Fibroblast of villous mesenchyme (primary cell): ENCODE measurements around the gene ARHGAP12. TPM values are rescaled to one million over a fixed set of nuclear protein-coding genes. Genes with fewer than 3 reads are reported as not detected.

Experiments
- DNase-seq: peaks from one replicate; pipeline ENCODE4 v3.0.0-alpha.2; 2010; ENCODE audit warnings: low read depth
- H3K4me3 ChIP-seq: 2 replicates; pipeline ENCODE4 v1.5.1; 2011; ENCODE audit warnings: low read depth, mild to moderate bottlenecking, low read length
- total RNA-seq: library from RNA; depleted of rRNA; stranded (reverse); fragments of >200 nt; gene quantifications from 2 replicates; pipeline ENCODE4 v1.2.3, GENCODE V29; 2012
- TF ChIP-seq, protein P1 (sequence below): IDR thresholded peaks from 2 replicates; pipeline ENCODE4 v1.5.1; 2012; ENCODE audit warnings: low read depth, mild to moderate bottlenecking, low read length; ENCODE audit not compliant: insufficient read depth

Gene ARHGAP12
- total RNA-seq, 1 donor, result 57.0 TPM

DNA sequence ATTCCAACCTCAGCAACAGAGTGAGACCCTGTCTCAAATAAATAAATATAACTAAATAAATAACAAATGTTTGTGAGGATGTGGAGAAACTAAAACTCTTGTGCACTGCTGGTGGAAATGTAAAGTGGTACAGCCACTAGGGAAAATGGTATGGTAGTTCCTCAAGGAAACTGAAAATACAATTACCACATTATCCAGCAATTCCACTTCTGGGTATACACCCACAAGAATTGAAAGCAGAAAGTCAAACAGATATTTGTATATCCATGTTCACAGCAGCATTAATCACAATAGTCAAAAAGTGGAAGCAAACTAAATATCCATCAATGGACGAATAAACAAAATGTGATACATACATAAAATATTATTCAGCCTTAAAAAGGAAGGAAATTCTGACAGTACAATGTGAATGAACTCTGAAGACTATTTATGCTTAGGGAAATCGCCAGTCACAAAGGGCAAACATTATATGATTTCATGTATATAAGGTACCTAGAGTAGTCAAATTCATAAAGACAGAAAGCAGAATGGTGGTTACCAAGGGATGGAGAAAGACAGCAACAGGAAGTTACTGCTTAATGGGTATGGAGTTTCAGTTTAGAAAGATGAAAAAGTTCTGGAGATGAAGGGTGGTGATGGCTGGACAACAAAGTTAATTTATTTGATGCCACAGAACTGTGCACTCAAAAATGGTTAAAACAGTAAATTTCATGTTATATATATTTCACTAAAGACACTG lies 9.8 kb downstream of the ARHGAP12 start:
- H3K4me3 ChIP-seq, result no peak overlapping the region
- TF ChIP-seq, protein P1, sequence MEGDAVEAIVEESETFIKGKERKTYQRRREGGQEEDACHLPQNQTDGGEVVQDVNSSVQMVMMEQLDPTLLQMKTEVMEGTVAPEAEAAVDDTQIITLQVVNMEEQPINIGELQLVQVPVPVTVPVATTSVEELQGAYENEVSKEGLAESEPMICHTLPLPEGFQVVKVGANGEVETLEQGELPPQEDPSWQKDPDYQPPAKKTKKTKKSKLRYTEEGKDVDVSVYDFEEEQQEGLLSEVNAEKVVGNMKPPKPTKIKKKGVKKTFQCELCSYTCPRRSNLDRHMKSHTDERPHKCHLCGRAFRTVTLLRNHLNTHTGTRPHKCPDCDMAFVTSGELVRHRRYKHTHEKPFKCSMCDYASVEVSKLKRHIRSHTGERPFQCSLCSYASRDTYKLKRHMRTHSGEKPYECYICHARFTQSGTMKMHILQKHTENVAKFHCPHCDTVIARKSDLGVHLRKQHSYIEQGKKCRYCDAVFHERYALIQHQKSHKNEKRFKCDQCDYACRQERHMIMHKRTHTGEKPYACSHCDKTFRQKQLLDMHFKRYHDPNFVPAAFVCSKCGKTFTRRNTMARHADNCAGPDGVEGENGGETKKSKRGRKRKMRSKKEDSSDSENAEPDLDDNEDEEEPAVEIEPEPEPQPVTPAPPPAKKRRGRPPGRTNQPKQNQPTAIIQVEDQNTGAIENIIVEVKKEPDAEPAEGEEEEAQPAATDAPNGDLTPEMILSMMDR, result no peak
- DNase-seq, result no peak

DNA sequence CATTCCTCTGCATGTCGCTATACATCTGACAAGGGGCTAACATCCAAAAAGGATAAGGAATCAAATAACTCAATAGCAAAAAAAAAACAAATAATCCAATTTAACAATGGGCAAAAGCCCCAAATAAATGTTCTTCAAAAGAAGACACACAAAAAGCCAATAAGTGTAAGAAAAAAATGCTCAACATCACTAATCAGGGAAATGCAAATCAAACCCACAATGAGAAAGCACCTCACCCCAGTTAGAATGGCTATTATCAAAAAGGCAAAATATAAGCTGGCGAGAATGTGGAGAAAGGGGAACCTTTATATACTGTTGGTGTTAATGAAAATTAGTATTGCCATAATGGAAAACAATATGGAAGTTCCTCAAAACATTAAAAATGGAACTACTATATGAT lies 14.3 kb downstream of the ARHGAP12 start:
- H3K4me3 ChIP-seq, result no peak overlapping the region
- TF ChIP-seq, protein P1, result no peak
- no peak for DNase-seq

DNA sequence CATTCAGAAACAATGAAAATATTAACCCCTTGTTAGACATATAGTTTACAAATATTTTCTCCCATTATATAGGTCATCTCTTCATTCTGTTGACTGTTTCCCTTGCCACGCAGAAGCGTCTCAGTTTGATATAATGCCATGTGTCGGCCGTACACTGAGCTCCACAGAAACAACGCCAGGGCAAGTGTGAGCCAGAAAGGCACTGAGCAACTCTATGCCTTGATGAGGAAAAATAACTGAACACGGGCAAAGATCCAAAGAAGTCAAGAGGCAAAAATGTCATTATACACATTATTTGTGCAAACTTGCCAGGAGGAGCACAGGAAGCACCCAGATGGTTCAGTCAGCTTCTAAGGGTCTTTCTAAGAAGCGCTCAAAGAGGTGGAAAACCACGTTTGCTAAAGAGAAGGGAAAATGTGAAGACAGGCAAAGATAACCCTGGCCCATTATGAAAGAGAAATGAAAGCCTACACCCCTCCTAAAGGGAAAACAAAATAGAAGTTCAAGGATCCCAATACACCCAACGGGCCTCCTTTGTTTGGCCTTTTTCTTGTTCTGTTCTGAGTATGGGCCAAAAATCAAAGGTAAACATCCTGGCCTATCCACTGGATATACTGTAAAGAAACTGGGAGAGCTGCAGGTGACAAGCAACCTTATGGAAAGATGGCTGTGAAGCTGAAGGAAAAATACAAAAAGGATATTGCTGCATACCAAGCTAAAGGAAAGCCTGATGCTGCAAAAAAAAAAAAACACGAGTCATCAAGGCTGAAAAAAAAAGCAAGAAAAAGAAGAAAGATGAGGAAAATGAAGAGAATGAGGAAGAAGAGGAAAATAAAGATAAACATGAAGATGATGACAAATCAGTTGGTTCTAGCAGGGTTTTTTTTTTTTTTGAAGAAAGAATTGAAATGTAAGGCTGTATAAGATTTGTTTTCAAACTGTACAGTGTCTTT lies 15.5 kb downstream of the ARHGAP12 start:
- no peak overlapping the region for H3K4me3 ChIP-seq
- TF ChIP-seq, protein P1, result no peak
- no peak for DNase-seq

DNA sequence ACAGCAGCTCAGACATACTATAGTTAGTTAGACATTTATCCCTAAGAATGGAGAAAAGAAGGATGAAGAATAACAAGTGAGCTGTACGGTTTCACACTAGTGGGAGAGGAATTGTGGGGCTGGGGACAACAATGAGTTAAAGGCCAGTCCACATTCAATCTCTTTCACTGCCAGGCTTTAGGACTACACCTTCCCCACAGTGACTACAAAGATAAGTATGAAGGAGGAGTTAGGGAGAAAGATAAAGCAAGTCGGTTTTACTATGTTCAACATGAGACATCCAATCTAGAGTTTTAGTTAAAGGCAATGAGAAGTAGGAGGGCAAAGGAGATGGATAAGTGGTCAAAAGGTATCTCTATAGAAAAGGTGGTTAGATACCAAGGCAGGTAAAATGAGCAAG lies 16.3 kb downstream of the ARHGAP12 start:
- no peak for DNase-seq
- TF ChIP-seq, protein P1, result no peak
- H3K4me3 ChIP-seq, result no peak overlapping the region

DNA sequence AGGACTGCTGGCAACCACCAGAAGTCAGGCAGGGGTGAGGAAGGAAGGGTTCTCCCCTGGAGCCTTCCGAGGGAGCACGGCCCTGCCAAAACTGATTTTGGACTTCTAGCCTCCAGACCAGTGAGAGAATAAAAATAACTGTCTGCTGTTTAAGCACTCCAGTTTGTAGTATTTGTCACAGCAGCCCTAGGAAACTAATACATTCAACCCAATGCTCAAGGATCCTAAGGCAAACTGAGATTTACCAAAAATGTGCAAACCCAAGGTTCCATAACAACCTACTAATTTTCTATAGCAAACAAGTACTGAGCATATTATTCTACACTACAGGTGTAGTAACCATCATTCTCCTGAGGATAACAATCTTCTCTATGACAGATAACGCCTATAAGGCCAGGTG lies 18.6 kb downstream of the ARHGAP12 start:
- DNase-seq, result no peak

DNA sequence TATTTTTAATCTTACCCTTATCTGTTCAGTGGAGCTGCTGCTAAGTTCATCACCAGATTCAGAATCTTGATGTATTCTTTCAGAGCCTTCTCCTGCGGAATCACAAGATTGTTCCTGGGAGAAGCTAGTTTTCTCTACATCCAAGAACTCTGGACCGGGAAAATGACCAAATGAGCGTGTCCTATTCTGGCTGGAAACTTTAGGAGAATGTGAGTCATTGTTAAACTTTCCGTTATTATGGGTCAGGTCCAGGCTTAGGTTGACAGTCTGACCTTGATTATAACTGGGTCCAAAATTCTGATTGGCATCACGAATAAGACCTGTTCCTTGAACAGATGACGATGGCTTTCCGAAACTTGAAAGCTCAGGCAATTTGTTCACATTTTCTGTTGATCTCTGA lies 20.5 kb downstream of the ARHGAP12 start:
- no peak overlapping the region for H3K4me3 ChIP-seq
- DNase-seq, result no peak
- TF ChIP-seq, protein P1, result no peak

More for the DNA sequence above, 18.6 kb downstream of the ARHGAP12 start:
- H3K4me3 ChIP-seq, result no peak overlapping the region
- TF ChIP-seq, protein P1, result no peak
